HEK293 (cell line): Measurements from ENCODE around the gene SPIC.

Experiments
- KLF1 ChIP-seq: fragments of 450-650 bp; formaldehyde crosslinking; IDR thresholded peaks from 2 replicates; pipeline ENCODE4 v1.5.1; 2016; ENCODE audit warnings: missing biosample characterization, missing genetic modification characterization
- PRDM6 ChIP-seq: fragments of 450-650 bp; formaldehyde crosslinking; IDR thresholded peaks from 2 replicates; pipeline ENCODE4 v1.5.1; 2017; ENCODE audit warnings: missing biosample characterization, missing genetic modification characterization
- TSHZ1 ChIP-seq: fragments of 450-650 bp; formaldehyde crosslinking; IDR thresholded peaks from 2 replicates; pipeline ENCODE4 v1.5.1; 2016; ENCODE audit warnings: missing biosample characterization, missing genetic modification characterization, borderline replicate concordance
- ZBTB1 ChIP-seq: fragments of 450-650 bp; formaldehyde crosslinking; IDR thresholded peaks from 2 replicates; pipeline ENCODE4 v1.5.1; 2016; ENCODE audit warnings: missing biosample characterization, missing genetic modification characterization
- ZNF132 ChIP-seq: fragments of 450-650 bp; formaldehyde crosslinking; IDR thresholded peaks from 2 replicates; pipeline ENCODE4 v1.5.1; 2017; ENCODE audit warnings: missing biosample characterization, missing genetic modification characterization, borderline replicate concordance
- ZNF157 ChIP-seq: fragments of 450-650 bp; formaldehyde crosslinking; IDR thresholded peaks from 2 replicates; pipeline ENCODE4 v1.5.1; 2016; ENCODE audit warnings: missing biosample characterization, missing genetic modification characterization
- ZNF214 ChIP-seq: fragments of 450-650 bp; formaldehyde crosslinking; IDR thresholded peaks from 2 replicates; pipeline ENCODE4 v1.5.1; 2017; ENCODE audit warnings: missing biosample characterization, mild to moderate bottlenecking, missing genetic modification characterization, borderline replicate concordance
- ZNF239 ChIP-seq: fragments of 450-650 bp; formaldehyde crosslinking; IDR thresholded peaks from 2 replicates; pipeline ENCODE4 v1.5.1; 2016; ENCODE audit warnings: missing biosample characterization, missing genetic modification characterization
- ZNF324 ChIP-seq: fragments of 450-650 bp; formaldehyde crosslinking; IDR thresholded peaks from 2 replicates; pipeline ENCODE4 v1.5.1; 2016; ENCODE audit warnings: missing biosample characterization, missing genetic modification characterization
- ZNF473 ChIP-seq: fragments of 450-650 bp; formaldehyde crosslinking; IDR thresholded peaks from 2 replicates; pipeline ENCODE4 v1.5.1; 2017; ENCODE audit warnings: missing biosample characterization, missing genetic modification characterization
- ZNF549 ChIP-seq: fragments of 450-650 bp; IDR thresholded peaks from 2 replicates; pipeline ENCODE4 v1.5.1; 2018; ENCODE audit warnings: missing biosample characterization, missing genetic modification characterization, mild to moderate bottlenecking, inconsistent platforms, moderate library complexity
- ZNF621 ChIP-seq: fragments of 450-650 bp; formaldehyde crosslinking; IDR thresholded peaks from 2 replicates; pipeline ENCODE4 v1.5.1; 2017; ENCODE audit warnings: missing biosample characterization, missing genetic modification characterization

The SPIC gene

GRCh38 chr12:101536069-101536674, 61.0 kb downstream of the SPIC start (continued):
- TF ChIP-seq ZNF239 (tag by site-specific recombination): no peak
- no peak for TF ChIP-seq ZNF157 (tag by site-specific recombination)
- peak; percentile 83; the same call in 1 of the 2 replicates for TF ChIP-seq TSHZ1 (tag by site-specific recombination)
- peak; percentile 60; the same call in 1 of the 2 replicates for TF ChIP-seq ZBTB1
- TF ChIP-seq ZNF214 (tag by site-specific recombination): no peak
- 0 out of 2 replicates have a peak, but pooled peaks have one; percentile 5 for TF ChIP-seq ZNF549 (tag by site-specific recombination)
- no peak for TF ChIP-seq ZNF621 (tag by site-specific recombination)
- no peak for TF ChIP-seq ZNF132 (tag by site-specific recombination)
- no peak for TF ChIP-seq KLF1
- no peak for TF ChIP-seq ZNF324 (tag by site-specific recombination)
- peak; percentile 78 for TF ChIP-seq PRDM6 (tag by site-specific recombination)
- no peak for TF ChIP-seq ZNF473 (tag by site-specific recombination)
